Measurements from ENCODE around the gene SPATA6.
"Not testable (repeated sequence)": the region's sequence is repeated elsewhere in the genome, so short reads cannot be mapped to it uniquely, and the experiment has no call there.

GRCh38 chr1:48294094-48294493 is 177.9 kb downstream of the SPATA6 start:
- not testable (repeated sequence) for TF ChIP-seq CTCF (conservative IDR thresholded peaks at IDR 0.05; ENCODE audit: low read depth, low read length); RAD21 (IDR thresholded peaks at IDR 0.05; ENCODE audit: low read length); POLR2A (IDR thresholded peaks at IDR 0.05; ENCODE audit: low read depth, low read length); MXI1 (IDR thresholded peaks at IDR 0.05; ENCODE audit: borderline replicate concordance, low read depth, low read length); ELK1 (IDR thresholded peaks at IDR 0.05; ENCODE audit: borderline replicate concordance, low read depth, low read length); RFX5 (IDR thresholded peaks at IDR 0.05; ENCODE audit: low read depth, low read length); MAFK (IDR thresholded peaks at IDR 0.05; ENCODE audit: low read depth, low read length); FOS (IDR thresholded peaks at IDR 0.05; ENCODE audit: low read depth, low read length); RCOR1 (IDR thresholded peaks at IDR 0.05; ENCODE audit: insufficient replicate concordance, low read length)
